ENCODE results near the gene AXIN2.

Gene AXIN2

GRCh38 chr17:65553646-65554552 lies 7.5 kb downstream of the AXIN2 start:
- DNase-seq = no peak

- no peak for DNase-seq
Observed at GRCh38 chr17:65553009-65553645, 8.3 kb downstream of the AXIN2 start.

- DNase-seq = no peak
Observed at GRCh38 chr17:65552214-65552613, 9.2 kb downstream of the AXIN2 start.

- no peak for DNase-seq
Observed at GRCh38 chr17:65551267-65552040, 10.0 kb downstream of the AXIN2 start.

- no peak for DNase-seq
Observed at GRCh38 chr17:65550758-65551157, 10.7 kb downstream of the AXIN2 start.

GRCh38 chr17:65550075-65550662 lies 11.3 kb downstream of the AXIN2 start:
- no peak for DNase-seq

- DNase-seq = no peak
Observed at GRCh38 chr17:65548269-65548969, 13.0 kb downstream of the AXIN2 start.

GRCh38 chr17:65547253-65547670 lies 14.2 kb downstream of the AXIN2 start:
- DNase-seq = no peak

- no peak for DNase-seq
Observed at GRCh38 chr17:65546579-65546978, 14.9 kb downstream of the AXIN2 start.

GRCh38 chr17:65545705-65546523 lies 15.5 kb downstream of the AXIN2 start:
- no peak for DNase-seq

- no peak for DNase-seq
Observed at GRCh38 chr17:65544672-65545071, 16.8 kb downstream of the AXIN2 start.

- no peak for DNase-seq
Observed at GRCh38 chr17:65542610-65543009, 18.8 kb downstream of the AXIN2 start.

- DNase-seq = no peak
Observed at GRCh38 chr17:65542067-65542466, 19.4 kb downstream of the AXIN2 start.

GRCh38 chr17:65541453-65541852 lies 20.0 kb downstream of the AXIN2 start:
- no peak for DNase-seq

- no peak for DNase-seq
Observed at GRCh38 chr17:65539630-65540266, 21.7 kb downstream of the AXIN2 start.

- DNase-seq = peak; percentile 22
Observed at GRCh38 chr17:65538675-65539529, 22.5 kb downstream of the AXIN2 start.

- peak; percentile 65 for DNase-seq
Observed at GRCh38 chr17:65537845-65538674, 23.4 kb downstream of the AXIN2 start.

GRCh38 chr17:65537343-65537844 lies 24.1 kb downstream of the AXIN2 start:
- no peak for DNase-seq

All from CD4-positive, alpha-beta T cell treated with Interleukin-17A for 4 hours (primary cell).